NCI-H526 (cell line): ENCODE results near the gene CYP3A7.
"Not testable (repeated sequence)": the region's sequence is repeated elsewhere in the genome, so short reads cannot be mapped to it uniquely, and the experiment has no call there.

Experiments
- DNase-seq, 2 experiments: peaks; one replicate each; lab custom pipeline; 2025; lab: John Stamatoyannopoulos, UW

The CYP3A7 gene

GRCh38 chr7:99734987-99735386 lies at the start of gene CYP3A7:
Gene CYP3A7, minus strand, starts transcription at chr7:99735196. Its CDS starts 103 bp downstream, at chr7:99735093.
- DNase-seq = no peak

GRCh38 chr7:99784007-99784406 lies 49.0 kb upstream of the CYP3A7 start, which contains the start of gene CYP3A4:
Gene CYP3A4, minus strand, starts transcription at chr7:99784184. Its CDS starts 103 bp downstream, at chr7:99784081.
- no peak for DNase-seq

- peak; percentile 62 to 64 for DNase-seq
Measured at GRCh38 chr7:99782012-99782953, 47.3 kb upstream of the CYP3A7 start.

GRCh38 chr7:99780588-99780987 lies 45.6 kb upstream of the CYP3A7 start:
- no peak for DNase-seq

- no peak for DNase-seq
Measured at GRCh38 chr7:99779949-99780348, 45.0 kb upstream of the CYP3A7 start.

GRCh38 chr7:99778880-99779279 lies 43.9 kb upstream of the CYP3A7 start:
- no peak for DNase-seq

- DNase-seq = not testable (repeated sequence)
Measured at GRCh38 chr7:99773395-99773794, 38.4 kb upstream of the CYP3A7 start.

- peak; percentile 25 to 28 for DNase-seq
Measured at GRCh38 chr7:99772565-99772964, 37.6 kb upstream of the CYP3A7 start.

GRCh38 chr7:99769494-99769893 lies 34.5 kb upstream of the CYP3A7 start:
- DNase-seq = not testable (repeated sequence)

GRCh38 chr7:99768471-99768870 lies 33.5 kb upstream of the CYP3A7 start:
- DNase-seq = no peak

GRCh38 chr7:99767662-99768061 lies 32.7 kb upstream of the CYP3A7 start:
- DNase-seq = no peak

- no peak for DNase-seq
Measured at GRCh38 chr7:99766484-99767099, 31.6 kb upstream of the CYP3A7 start.

- DNase-seq = no peak
Measured at GRCh38 chr7:99764478-99764877, 29.5 kb upstream of the CYP3A7 start.

GRCh38 chr7:99762680-99763327 lies 27.8 kb upstream of the CYP3A7 start:
- DNase-seq = no peak

GRCh38 chr7:99755085-99755484 lies 20.1 kb upstream of the CYP3A7 start:
- DNase-seq = no peak

- no peak for DNase-seq
Measured at GRCh38 chr7:99752356-99752755, 17.4 kb upstream of the CYP3A7 start.

GRCh38 chr7:99751322-99752052 lies 16.5 kb upstream of the CYP3A7 start:
- DNase-seq = not testable (repeated sequence)

- DNase-seq = no peak
Measured at GRCh38 chr7:99748846-99749579, 14.0 kb upstream of the CYP3A7 start.

GRCh38 chr7:99746915-99747314 lies 11.9 kb upstream of the CYP3A7 start:
- DNase-seq = peak; percentile 3 to 25

GRCh38 chr7:99745395-99745794 lies 10.4 kb upstream of the CYP3A7 start:
- DNase-seq = not testable (repeated sequence)

- DNase-seq = no peak
Measured at GRCh38 chr7:99742737-99743394, 7.9 kb upstream of the CYP3A7 start.
